Stimulated activated CD8-positive, alpha-beta memory T cell treated with anti-CD3 and anti-CD28 coated beads, Interleukin-12 subunit alpha, Interleukin-12 subunit beta, amount 100 ng/mL, for 4 hours (primary cell): ENCODE results near the gene CNTNAP1.
"Not testable (repeated sequence)": the region's sequence is repeated elsewhere in the genome, so short reads cannot be mapped to it uniquely, and the experiment has no call there.

Source experiments
- DNase-seq: peaks from one replicate; pipeline ENCODE4 v3.0.0-alpha.2; 2020; ENCODE audit warnings: low read depth

The CNTNAP1 gene

DNA sequence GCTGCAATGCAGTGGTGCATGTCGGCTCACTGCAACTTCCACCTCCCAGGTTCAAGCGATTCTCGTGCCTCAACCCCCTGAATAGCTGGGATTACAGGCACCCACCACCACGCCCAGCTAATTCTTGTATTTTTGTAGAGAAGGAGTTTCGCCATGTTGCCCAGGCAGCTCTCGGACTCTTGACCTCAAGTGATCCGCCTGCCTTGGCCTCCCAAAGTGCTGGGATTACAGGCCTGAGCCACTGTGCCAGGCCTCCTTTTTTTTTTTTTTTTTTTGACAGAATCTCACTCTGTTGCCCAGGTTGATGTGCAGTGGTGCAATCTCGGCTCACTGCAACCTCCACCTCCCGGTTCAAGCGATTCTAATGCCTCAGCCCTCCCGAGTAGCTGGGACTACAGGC lies 60.6 kb downstream of the CNTNAP1 start:
- DNase-seq, result not testable (repeated sequence)

DNA sequence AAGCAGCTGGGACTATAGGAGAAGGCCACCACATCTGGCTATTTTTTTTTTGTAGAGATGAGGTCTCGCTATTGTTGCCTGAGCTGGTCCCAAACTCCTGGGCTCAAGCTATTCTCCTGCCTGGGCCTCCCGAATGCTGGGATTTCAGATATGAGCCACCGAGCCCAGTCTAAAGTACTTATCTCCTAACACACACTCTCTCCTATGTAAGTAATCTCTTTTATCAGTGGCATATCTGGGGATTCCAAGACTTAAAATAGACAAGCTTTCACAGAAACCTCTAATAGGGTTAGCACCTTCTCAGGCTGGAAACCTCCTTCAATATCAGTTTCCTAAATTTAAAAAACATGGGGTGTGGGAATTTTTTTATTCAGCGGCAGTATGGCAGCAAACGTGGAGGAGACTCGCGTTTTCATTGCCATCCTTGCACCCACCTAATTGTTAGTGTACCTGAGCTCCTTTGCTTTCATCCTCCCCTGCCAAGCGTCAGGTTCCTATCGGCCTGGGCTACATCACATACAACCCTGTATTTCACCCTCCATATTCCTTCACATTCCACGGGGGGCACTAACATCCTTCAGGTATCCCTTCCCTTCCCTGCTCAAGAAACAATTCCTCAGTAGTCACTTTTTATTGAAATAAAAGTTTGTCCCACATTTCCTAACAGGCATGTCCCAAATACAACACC lies 61.4 kb downstream of the CNTNAP1 start:
- DNase-seq, result no peak

DNA sequence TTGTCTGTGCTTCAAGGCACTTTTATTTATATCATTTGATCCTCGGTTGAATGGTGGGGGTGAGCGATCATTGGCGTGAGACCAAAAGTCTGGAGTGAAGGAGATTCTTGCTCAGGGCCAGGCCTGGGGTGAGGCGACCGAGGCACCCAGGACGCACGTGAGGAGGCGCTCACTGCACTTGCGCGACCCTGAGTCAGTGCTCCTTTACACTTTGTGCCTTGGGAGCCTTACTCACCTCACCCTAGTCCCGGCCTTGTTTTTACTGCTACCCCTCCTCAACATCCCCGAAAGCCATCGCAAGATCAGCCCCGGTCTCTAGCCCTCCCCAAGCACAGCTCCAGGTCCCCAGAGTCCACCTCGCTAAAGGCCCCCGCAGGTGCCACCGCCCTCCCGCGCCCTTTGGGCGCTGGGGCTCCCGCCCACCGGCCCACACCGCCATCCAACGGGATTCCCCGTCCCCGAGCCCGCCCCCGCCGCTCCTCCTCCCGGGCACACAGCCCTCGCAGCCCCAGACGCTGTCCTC lies 62.0 kb downstream of the CNTNAP1 start:
- DNase-seq, result peak; percentile 64

DNA sequence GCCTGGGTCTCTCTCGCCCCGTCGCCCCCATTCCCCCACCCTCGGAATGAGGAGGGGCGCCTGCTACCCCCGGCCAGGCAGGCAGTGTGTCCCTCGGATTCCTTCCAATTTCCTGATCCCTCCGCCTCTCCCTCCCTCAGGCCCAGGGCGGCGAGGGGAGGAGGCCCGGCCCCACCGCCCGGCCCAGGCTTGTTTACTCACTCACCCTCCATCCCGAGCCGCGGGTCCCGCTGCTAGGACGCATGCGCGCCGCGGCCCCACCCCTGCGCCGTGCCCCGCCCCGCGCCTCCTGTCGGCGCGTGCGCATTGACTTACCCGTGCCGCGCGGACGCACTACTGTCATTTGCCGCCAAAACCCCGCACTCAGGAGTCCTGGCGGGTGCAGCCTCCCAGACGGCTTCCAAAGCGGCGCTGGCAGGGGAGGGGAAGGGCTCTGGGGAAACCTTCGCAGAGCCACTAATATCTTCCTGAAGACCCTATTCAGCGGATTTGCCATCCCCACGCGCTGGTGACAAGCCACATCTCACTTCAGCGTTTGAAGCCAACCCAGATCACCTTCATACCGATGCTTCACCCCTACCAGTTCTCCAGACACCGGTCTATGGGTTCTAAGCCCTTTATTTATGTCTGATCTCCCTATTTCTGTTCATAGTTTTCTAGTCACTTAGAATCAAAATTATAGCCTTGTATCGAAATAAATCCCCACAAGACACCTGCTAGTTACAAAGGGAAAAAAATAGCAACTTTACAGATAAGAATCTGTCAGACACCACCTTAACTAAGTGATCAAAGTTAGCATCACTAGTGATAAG lies 62.7 kb downstream of the CNTNAP1 start, which contains the start of gene EZH1:
Gene EZH1, minus strand, starts transcription at position 235 of the 812 bp plus-strand sequence. CDS start 16,099 bp downstream, outside the sequence.
- DNase-seq, result peak; percentile 93

DNA sequence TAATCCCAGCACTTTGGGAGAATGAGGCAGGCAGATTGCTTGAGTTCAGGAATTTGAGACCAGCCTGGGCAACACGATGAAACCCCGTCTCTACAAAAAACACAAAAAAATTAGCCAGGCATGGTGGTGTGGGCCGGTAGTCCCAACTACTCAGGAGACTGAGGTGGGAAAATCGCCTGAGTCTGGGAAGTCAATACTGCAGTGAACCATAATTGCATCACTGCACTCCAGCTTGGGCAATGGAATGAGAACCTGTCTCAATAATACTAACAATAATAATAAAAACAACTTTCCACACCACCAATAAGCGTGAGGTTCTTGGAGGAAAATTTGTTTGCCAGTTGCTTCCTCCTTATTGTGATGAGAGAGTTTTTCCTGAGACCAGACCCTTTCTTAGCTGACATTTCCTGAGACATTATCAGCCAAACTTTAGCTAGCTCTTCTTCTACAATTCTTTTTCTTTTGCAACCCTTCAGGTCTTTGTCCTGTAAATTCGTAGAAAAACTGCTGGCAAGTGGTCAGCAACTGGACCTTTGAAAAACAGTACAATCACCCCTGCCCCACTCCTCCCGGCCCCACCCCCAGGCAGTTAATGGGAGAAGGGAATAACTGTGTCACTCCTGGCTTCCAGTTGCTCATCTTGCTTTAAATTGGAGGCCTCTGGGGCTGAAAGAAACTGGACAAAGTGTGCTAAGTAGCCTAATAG lies 66.0 kb downstream of the CNTNAP1 start:
- DNase-seq, result no peak

DNA sequence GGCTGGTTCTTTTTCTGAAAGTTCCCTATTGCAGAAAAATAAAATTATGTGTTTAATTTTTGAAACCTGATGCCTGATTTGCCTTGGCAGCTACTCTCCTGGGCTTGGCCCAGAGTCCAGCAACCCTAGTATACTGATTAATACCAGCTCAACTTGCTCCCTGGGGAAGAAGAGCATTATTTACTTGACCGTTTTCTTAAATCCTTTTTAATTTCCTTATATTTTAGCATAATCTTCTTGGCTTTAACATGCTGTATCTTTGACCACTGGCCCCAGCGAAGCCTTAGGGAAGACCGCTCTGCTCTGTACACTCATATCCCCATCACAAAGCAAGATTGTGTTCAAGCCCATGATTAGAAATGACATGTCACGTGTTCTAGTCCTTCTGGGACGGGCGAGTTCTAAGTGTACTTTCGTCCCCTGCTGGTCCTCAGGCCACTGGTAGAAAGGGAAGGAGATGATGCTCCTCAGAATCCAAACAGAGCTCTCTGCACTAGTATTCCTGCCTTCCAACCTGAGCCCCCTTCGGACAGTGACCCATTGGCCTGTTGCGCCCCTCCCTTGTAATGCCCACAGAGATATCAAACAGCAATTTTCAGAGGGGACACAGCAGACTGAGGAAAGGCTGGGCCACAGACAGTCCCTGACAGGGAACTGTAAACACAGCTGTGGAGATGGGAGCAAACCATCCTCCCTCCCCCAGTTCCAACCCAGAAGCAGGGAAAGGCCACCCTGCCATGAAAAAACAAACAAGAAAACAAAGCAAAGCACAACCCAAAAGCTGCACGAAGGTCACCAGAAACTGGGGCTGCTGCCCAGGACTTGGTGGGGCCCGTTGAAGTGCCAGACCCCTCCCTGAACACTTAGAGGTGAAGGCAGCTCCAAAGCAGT lies 66.8 kb downstream of the CNTNAP1 start:
- DNase-seq, result no peak
